Activated T-helper 17 cell treated with anti-CD3 and anti-CD28 coated beads, Interleukin-2, amount 50 U/mL, for 72 hours (primary cell): ENCODE measurements around the gene S100PBP. TPM values are rescaled to one million over a fixed set of nuclear protein-coding genes. Genes with fewer than 3 reads are reported as not detected.
A peak's percentile ranks its signal among the peaks of the same experiment; 100 is the strongest.

Experiments
- ATAC-seq: fragments of 150-1000 bp; cut with Tn5 transposase; replicated peaks from 2 replicates; pipeline ENCODE4 v1.10.0; 2021; ENCODE audit warnings: mild to moderate bottlenecking, moderate library complexity
- H3K27ac Mint-ChIP-seq: one replicate; pipeline ENCODE4 v1.8.0; 2022; ENCODE audit warnings: mixed read lengths
- H3K27me3 Mint-ChIP-seq: one replicate; pipeline ENCODE4 v1.8.0; 2022; ENCODE audit warnings: mixed read lengths
- H3K36me3 Mint-ChIP-seq: one replicate; pipeline ENCODE4 v1.8.0; 2022; ENCODE audit warnings: low read depth, mild to moderate bottlenecking, mixed read lengths
- H3K4me1 Mint-ChIP-seq: one replicate; pipeline ENCODE4 v1.8.0; 2022; ENCODE audit warnings: mixed read lengths
- H3K4me3 Mint-ChIP-seq: one replicate; pipeline ENCODE4 v1.8.0; 2022; ENCODE audit warnings: mild to moderate bottlenecking, mixed read lengths
- H3K9me3 Mint-ChIP-seq: one replicate; pipeline ENCODE4 v1.8.0; 2022; ENCODE audit warnings: mixed read lengths
- total RNA-seq, 2 donors: library from RNA; stranded (reverse); gene quantifications; one replicate each; pipeline ENCODE4 v1.2.3, GENCODE V29; 2022

The S100PBP gene
- total RNA-seq, 2 donors from 2014 or later = 42.7 to 48.1 TPM

DNA sequence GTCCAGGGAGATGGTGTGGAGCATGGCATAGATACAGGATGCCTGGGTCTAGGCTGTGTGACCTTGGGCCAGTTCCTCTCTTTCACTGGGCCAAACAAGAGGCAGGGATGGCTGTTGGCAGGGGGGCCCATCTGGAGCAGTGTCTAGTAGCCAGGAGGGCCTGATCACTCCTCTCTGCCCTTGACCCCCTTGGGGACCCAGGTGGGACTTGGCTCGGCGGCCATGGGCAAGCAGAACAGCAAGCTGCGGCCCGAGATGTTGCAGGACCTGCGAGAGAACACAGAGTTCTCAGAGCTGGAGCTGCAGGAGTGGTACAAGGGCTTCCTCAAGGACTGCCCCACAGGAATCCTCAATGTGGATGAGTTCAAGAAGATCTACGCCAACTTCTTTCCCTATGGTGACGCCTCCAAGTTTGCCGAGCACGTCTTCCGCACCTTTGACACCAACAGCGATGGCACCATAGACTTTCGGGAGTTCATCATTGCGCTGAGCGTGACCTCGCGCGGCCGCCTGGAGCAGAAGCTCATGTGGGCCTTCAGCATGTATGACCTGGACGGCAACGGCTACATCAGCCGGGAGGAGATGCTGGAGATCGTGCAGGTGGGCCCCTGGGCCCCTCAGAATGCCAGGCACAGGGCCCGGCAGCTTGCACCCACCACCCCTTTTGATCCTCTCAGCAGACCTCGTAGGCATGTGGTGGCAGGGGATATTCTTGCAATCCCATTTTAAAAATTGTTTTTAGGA lies 71.4 kb downstream of the S100PBP start:
- Mint-ChIP-seq H3K27me3 (peaks cover 70% of the 10 kb centered on the region), H3K4me1 (peaks cover 5% of the 10 kb centered on the region)

DNA sequence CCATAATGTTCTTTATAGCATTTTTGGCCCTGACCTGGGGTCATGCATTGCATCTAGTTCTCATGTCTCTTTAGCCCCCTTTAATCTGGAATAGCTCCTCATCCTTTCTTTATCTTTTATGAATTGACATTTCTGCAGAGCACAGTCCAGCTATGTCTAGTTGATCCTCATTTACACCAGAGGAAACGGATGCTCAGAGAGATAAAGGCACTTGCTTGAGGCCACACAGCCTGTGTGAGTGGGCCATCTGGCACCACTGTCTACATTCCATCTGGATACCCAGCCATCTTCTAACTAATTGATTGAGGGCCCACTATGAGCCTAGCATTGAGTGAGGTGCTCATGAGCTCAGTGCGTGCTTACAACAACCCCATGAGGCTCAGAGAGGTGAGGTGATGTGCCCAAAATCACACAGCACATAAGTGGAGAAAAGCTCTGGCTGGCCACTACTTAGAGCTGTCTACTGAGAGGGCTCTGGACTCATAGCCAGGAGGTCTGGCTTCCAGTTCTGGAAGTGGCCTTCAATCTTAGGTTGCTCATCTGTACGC lies 72.4 kb downstream of the S100PBP start:
- Mint-ChIP-seq H3K27me3 (peaks cover 65% of the 10 kb centered on the region), H3K4me1 (peaks cover 5% of the 10 kb centered on the region)

More for the DNA sequence above, 71.4 kb downstream of the S100PBP start:
- no peaks in the 10 kb centered on the region for H3K9me3 Mint-ChIP-seq
- H3K36me3 Mint-ChIP-seq = peaks cover 6% of the 10 kb centered on the region
- H3K27ac Mint-ChIP-seq = no peak overlapping the region
- no peak for ATAC-seq
- H3K4me3 Mint-ChIP-seq = no peak overlapping the region

DNA sequence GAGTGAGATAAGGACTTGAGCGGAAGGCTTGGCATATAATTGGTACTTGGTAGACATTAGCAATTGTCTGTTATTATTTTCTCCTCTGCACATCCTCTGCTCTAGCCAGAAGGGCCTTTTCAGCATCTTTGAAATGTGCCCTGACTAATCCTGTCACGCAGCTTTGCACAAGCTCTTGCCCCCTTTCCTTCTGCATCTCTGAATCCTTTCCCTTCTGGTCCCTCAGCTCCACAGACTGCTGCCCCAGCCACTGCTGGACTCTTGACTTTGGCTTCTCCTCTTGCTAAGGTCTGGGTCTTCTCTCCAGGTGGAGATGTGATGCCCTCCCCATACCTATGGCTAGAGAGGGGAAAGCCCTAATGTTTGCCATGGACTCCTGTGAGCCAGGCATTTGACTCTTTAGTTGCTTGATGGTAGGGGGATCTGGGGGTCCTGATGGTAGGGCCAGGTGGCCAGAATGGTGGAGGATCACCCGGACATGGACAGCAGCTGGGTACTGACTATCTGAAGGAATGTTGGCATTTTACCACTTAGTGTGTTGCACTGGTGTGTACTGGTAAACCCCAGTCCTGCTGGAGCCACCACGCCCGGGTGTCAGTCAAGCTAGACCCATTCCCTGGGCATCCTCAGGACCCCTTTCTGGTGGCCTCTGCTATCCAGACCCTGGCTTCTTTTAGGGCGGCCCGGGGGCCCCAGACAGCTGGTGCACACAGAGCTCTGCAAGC lies 73.2 kb downstream of the S100PBP start:
- Mint-ChIP-seq H3K4me1 (peaks cover 5% of the 10 kb centered on the region), H3K4me3 (no peak overlapping the region), H3K9me3 (no peaks in the 10 kb centered on the region), H3K36me3 (peaks cover 6% of the 10 kb centered on the region), H3K27me3 (peaks cover 60% of the 10 kb centered on the region), H3K27ac (no peak overlapping the region)
- no peak for ATAC-seq

More for the DNA sequence above, 72.4 kb downstream of the S100PBP start:
- no peaks in the 10 kb centered on the region for H3K9me3 Mint-ChIP-seq
- H3K4me3 Mint-ChIP-seq = no peak overlapping the region
- no peak overlapping the region for H3K27ac Mint-ChIP-seq
- ATAC-seq = no peak
- peaks cover 6% of the 10 kb centered on the region for H3K36me3 Mint-ChIP-seq

DNA sequence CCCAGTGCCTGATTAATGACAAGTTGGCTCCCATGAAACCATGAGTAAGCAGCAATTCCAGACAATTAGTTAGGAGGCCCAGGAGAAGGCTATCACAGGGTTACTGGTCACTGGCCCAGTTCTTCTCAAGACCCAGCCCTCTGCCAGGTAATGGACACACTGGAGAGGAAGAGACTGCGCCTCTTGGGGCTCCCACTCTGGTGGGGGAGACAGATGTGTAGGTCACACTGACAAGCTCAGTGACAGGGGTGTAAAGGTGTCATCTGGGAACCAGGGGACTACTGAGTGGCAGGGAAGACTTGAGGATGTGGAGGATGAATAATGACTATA lies 73.8 kb downstream of the S100PBP start:
- H3K4me1 Mint-ChIP-seq = peaks cover 5% of the 10 kb centered on the region

DNA sequence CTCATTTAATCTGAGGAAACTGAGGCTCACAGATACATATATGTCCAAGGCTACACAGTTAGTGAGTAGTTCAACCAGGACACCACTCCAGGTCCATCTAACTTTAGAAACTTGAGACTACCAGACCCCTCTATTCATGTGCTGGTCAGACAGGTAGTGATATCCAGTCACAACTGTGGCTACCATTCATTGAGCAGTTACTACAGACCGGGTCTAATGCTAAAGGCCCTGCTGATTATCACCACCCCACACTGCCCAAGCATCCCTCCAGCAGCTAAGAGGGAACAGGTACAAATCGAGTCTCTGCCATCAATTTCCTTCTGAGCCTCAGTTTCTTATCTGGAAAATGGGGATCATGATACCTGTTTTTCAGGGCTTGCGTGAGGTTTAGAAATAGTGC lies 74.2 kb downstream of the S100PBP start:
- H3K36me3 Mint-ChIP-seq = peaks cover 6% of the 10 kb centered on the region
- H3K4me3 Mint-ChIP-seq = peak overlapping the region; percentile 68
- peaks cover 61% of the 10 kb centered on the region for H3K27me3 Mint-ChIP-seq
- H3K27ac Mint-ChIP-seq = no peak overlapping the region
- no peak for ATAC-seq
- no peaks in the 10 kb centered on the region for H3K9me3 Mint-ChIP-seq
- H3K4me1 Mint-ChIP-seq = peaks cover 5% of the 10 kb centered on the region

More for the DNA sequence above, 73.8 kb downstream of the S100PBP start:
- H3K36me3 Mint-ChIP-seq = peaks cover 6% of the 10 kb centered on the region
- H3K27me3 Mint-ChIP-seq = peaks cover 61% of the 10 kb centered on the region
- no peaks in the 10 kb centered on the region for H3K9me3 Mint-ChIP-seq
- H3K4me3 Mint-ChIP-seq = no peak overlapping the region
- H3K27ac Mint-ChIP-seq = no peak overlapping the region
- ATAC-seq = no peak

DNA sequence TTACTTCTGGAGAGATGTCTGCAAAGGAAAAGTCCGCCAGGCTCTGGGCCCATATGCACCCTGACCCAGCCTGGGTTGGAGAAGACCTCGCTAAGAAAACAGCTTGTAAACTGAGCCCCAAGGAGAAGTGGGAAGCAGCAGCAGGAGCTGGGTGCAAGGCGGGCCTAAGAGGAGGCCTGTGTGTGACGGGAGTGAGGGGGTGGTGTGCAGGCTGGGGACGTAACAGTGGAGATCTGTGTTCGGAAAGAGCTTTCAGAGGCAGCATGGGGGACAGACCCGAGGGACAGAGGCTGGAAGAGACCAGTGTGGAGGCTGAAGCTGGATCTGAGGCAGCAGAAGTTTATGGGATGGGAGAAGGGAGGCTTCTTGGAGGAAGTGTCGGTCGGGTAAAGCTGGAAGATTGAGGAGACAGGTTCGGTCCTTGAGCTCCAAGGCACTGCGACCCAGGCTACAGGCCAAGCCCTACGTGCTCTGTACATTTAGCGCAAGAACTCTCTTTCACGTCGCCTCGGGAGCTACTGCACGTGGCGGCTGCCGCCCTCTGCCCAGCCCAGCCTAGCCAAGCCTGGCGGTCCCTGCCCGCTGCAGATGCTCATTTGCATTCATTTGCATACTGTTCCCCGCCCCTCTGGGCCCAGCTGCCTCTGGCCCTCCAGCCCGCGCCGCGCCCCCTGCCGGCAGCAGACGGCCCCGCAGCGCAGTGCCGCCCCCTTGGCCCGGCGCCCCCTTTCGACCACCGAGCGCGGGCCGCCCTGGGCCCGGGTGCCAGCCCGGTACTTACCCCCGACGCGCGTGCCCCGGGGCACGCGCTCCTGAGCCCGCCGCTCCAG lies 75.1 kb downstream of the S100PBP start:
- Mint-ChIP-seq H3K27ac (no peak overlapping the region), H3K27me3 (peaks cover 53% of the 10 kb centered on the region), H3K36me3 (peaks cover 6% of the 10 kb centered on the region), H3K4me1 (peaks cover 5% of the 10 kb centered on the region), H3K9me3 (no peaks in the 10 kb centered on the region), H3K4me3 (peak overlapping the region; percentile 68)
- peak; percentile 73 for ATAC-seq

DNA sequence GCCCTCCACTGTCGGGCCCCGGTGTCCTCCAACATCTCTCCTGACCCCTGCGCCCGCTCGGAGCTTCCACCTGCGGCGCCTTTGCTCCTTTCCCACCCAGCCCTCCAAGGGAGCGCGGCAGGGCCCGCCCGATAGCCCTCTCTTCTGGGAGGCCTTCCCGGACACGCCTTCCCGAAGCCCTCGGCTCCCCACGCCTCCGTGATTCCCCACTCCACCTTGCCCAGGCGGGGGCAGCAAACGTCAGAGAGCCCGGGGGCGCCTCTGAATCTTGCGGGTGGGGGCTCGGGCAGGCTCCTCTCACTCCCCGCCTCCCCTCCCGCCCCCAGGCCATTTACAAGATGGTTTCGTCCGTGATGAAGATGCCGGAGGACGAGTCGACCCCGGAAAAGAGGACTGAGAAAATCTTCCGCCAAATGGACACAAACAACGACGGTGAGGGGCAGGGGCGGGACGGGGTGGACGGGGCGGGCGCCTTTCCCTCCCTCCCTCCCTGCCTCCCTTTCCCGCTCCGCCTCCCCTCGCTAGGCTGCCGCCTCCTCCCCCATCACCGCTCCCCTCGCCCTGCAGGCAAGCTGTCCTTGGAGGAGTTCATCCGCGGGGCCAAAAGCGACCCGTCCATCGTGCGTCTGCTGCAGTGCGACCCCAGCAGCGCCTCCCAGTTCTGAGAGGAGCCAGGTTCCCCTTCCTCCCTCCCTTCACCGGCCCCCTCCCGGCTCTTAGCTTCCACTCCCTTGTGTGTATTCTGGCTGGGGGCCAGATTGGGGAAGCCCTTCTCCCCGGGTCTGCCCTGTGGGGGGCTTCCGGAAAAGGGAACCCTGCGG lies 76.0 kb downstream of the S100PBP start:
- Mint-ChIP-seq H3K27ac (no peak overlapping the region), H3K4me3 (peak overlapping the region; percentile 68), H3K27me3 (peaks cover 45% of the 10 kb centered on the region), H3K36me3 (peaks cover 6% of the 10 kb centered on the region), H3K4me1 (peaks cover 5% of the 10 kb centered on the region), H3K9me3 (no peaks in the 10 kb centered on the region)
- peak; percentile 49 for ATAC-seq

DNA sequence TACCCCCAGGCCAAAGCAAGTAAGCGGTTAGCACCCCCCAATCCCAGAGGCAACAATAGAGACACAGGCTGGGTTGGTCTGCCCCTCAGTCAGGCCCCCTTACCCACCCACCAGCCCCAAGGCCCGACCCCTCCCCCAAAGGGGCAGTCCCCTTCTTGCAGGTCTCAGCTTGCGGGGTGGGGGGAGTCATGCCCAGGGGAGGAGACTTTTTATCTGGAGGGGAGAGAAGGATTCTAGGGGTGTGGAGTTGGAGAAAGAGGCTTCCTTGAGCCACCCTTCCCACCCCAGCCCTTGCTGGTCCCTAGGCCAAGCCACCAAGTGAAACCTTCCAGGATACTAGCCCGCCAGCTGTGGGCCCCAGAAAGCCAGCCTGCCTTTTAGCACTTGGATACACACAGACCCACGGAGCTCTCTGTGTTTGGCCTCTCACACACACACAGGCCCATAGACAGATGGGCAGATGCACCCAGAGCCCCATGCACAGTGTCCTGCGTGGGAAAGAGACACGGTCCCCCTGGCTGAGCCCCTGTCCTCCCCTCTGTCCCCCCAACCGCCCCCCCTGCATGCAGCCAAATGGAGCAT lies 76.7 kb downstream of the S100PBP start:
- Mint-ChIP-seq H3K36me3 (peaks cover 6% of the 10 kb centered on the region), H3K27ac (no peak overlapping the region), H3K9me3 (no peaks in the 10 kb centered on the region), H3K4me1 (peaks cover 5% of the 10 kb centered on the region), H3K4me3 (peak overlapping the region; percentile 68), H3K27me3 (peaks cover 46% of the 10 kb centered on the region)
- ATAC-seq = no peak

DNA sequence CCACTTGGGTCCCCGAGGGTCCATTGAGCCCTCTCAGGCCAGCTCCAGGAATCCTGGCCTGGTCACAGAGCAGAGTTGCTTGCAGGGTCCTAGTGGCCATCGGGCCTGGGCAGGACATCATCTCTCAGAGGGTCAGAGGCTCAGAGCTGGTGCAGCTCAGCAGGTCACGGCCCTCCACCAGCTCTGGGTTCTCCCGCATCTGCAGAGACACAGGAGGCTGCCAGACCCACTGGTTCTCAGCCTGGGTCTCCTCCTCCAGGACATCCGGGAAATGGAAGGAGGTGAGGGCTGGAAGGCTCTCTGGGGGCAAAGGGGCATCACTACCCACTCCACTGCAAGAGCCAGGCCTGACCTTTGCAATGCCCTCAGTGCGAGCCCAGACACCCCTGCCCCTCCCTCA lies 77.2 kb downstream of the S100PBP start:
- H3K36me3 Mint-ChIP-seq = peaks cover 6% of the 10 kb centered on the region
- peaks cover 43% of the 10 kb centered on the region for H3K27me3 Mint-ChIP-seq
- no peaks in the 10 kb centered on the region for H3K9me3 Mint-ChIP-seq
- no peak overlapping the region for H3K27ac Mint-ChIP-seq
- H3K4me1 Mint-ChIP-seq = peaks cover 5% of the 10 kb centered on the region
- no peak overlapping the region for H3K4me3 Mint-ChIP-seq
- no peak for ATAC-seq

DNA sequence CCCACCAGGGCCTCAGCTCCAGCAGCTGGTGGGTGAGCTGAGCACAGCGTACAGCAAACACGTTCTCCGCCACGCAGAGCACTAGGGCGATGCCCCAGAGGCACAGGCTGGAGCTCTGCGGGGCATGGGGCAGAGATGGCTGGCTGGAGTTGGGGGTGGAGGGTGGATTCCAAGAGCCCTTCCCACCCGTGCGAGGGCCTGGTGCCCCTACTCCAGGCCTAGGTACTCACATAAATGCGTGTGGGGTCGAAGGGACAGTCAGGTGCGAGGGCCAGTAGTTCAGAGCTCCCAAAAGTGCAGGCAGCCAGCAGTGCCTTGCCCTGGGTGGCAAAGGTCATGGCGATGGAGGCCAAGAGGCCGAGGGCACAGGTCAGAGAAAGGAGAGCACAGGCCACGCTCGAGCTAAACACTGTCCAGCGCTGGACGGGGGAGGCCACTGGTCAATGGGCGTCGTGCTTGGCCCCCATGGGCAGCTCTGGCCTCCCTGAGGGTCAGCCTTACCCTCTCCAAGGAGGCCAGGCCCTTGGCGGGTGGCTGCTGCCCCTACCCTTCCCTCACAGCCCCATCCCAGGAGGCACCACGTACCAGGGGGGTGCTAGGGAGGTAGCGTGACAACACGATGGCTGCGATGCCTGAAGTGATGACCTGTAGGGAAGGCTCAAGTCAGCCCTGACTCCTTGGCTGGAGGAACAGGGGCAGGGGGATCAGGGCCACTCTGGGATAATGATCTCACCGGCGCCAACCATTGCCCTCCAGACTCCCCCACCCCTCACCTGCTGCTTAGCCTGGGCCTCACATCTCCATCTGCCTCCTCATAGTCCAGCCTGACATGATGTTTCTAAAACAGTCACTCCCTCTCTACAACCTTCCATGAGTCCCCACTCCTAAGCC lies 78.1 kb downstream of the S100PBP start:
- Mint-ChIP-seq H3K9me3 (no peaks in the 10 kb centered on the region), H3K27me3 (peaks cover 37% of the 10 kb centered on the region), H3K4me3 (no peak overlapping the region), H3K36me3 (peaks cover 6% of the 10 kb centered on the region), H3K27ac (peak overlapping the region; percentile 50), H3K4me1 (peaks cover 5% of the 10 kb centered on the region)
- no peak for ATAC-seq

DNA sequence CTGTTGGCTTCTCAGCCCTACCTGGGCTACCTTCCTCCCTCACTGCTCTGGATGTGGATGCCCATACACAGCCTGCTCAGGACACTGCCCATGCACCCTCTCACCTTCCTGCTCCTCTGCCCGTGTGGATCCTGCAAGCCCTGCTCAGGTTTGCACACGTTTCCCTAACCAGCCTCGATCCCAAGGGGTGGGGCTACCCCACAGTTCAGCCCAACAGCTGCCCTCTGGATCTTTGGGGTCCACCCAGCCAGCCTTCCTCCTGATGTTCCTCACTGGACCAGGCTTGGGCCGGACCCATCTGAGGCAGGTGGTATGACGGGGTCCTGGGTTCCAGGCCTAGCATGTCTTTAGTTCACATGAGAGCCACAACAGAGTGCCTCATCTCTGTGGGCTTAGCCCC lies 79.0 kb downstream of the S100PBP start:
- peaks cover 32% of the 10 kb centered on the region for H3K27me3 Mint-ChIP-seq
- peaks cover 5% of the 10 kb centered on the region for H3K4me1 Mint-ChIP-seq
- no peak overlapping the region for H3K4me3 Mint-ChIP-seq
- peaks cover 6% of the 10 kb centered on the region for H3K36me3 Mint-ChIP-seq
- H3K27ac Mint-ChIP-seq = peak overlapping the region; percentile 50
- ATAC-seq = no peak
- H3K9me3 Mint-ChIP-seq = no peaks in the 10 kb centered on the region

DNA sequence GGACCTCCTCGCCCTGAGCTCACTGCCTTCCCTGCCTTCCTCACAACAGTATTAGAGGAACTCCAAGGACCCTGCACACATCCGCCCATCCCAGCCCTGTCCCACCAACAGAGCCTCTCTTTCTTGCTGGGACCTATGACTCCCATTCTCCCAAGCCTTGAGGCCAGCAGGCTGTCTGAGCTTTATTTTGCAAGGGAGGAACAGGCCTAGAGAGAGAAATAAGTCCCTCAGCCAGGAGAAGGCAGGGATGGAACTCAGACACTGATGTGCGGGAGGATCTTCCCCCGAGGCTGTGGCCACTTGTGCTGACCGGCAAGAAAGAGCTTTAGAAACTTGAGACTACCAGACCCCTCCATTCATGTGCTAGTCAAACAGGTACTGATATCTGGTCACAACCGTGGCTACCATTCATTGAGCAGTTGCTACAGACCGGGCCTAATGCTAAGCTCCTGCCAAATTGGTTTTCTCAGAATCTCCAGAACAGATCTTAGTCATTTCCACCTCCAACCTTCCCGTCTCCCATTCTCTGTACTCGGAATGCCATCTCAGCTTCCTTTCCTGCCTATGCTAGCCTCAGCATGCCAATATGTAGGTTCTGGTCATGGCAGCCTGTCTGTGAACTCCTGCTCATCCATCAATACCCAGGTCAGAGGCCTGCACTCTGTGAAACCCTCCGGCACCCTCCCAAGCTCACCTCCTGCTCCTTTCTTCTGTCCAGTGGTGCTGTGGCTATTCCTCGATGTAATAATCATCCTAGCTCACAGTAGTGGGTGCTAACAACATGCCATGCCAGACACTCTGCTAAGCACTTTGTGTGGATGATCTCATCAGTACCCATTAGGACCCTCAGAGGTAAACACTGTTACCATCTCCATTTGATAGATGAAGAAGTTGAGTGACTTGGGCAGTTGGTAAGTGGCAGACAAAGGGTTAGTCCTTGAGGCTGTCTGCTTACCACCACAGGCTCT lies 79.9 kb downstream of the S100PBP start:
- Mint-ChIP-seq H3K27ac (no peak overlapping the region), H3K9me3 (no peaks in the 10 kb centered on the region), H3K27me3 (peaks cover 26% of the 10 kb centered on the region), H3K36me3 (peaks cover 3% of the 10 kb centered on the region), H3K4me1 (peaks cover 3% of the 10 kb centered on the region), H3K4me3 (no peak overlapping the region)
- no peak for ATAC-seq
